HFF-Myc (cell line): ENCODE measurements around the gene STYK1.

ENCODE experiments used
- DNase-seq: peaks from one replicate; pipeline ENCODE4 v3.0.0-alpha.2; 2011; ENCODE audit warnings: low read depth; ENCODE audit errors: extremely low read depth
- H3K4me3 ChIP-seq: replicated peaks from 2 replicates; pipeline ENCODE4 v1.5.1; 2011; ENCODE audit warnings: low read depth, mild to moderate bottlenecking, control low read depth, low read length
- CTCF ChIP-seq: IDR thresholded peaks from 2 replicates; pipeline ENCODE4 v1.5.1; 2012; ENCODE audit warnings: mild to moderate bottlenecking, low read depth, low read length, control low read depth; ENCODE audit errors: missing control alignments

Gene STYK1

GRCh38 chr12:10705655-10706054 lies 31.8 kb upstream of the STYK1 start:
- no peak for DNase-seq
- TF ChIP-seq CTCF: no peak
- H3K4me3 ChIP-seq: no peak overlapping the region

- no peak for TF ChIP-seq CTCF
- no peak for DNase-seq
- no peak overlapping the region for H3K4me3 ChIP-seq
Measured at GRCh38 chr12:10701843-10702242, 28.0 kb upstream of the STYK1 start.

- H3K4me3 ChIP-seq: no peak overlapping the region
- TF ChIP-seq CTCF: no peak
- no peak for DNase-seq
Measured at GRCh38 chr12:10701131-10701681, 27.4 kb upstream of the STYK1 start.

GRCh38 chr12:10700581-10700980 lies 26.7 kb upstream of the STYK1 start:
- no peak overlapping the region for H3K4me3 ChIP-seq
- no peak for DNase-seq
- no peak for TF ChIP-seq CTCF

GRCh38 chr12:10697862-10698261 lies 24.0 kb upstream of the STYK1 start:
- no peak for DNase-seq
- H3K4me3 ChIP-seq: no peak overlapping the region
- no peak for TF ChIP-seq CTCF

- H3K4me3 ChIP-seq: no peak overlapping the region
- TF ChIP-seq CTCF: no peak
- DNase-seq: no peak
Measured at GRCh38 chr12:10697156-10697555, 23.3 kb upstream of the STYK1 start.

GRCh38 chr12:10690906-10691305 lies 17.1 kb upstream of the STYK1 start:
- TF ChIP-seq CTCF: no peak
- no peak for DNase-seq
- H3K4me3 ChIP-seq: no peak overlapping the region
